Activated effector memory CD4-positive, alpha-beta T cell treated with anti-CD3 and anti-CD28 coated beads, Interleukin-2, amount 50 U/mL, for 16 hours (primary cell): ENCODE results near the gene PDZD2.
A peak's percentile ranks its signal among the peaks of the same experiment; 100 is the strongest.

Experiments used
- DNase-seq: peaks from one replicate; pipeline ENCODE4 v3.0.0-alpha.2; 2020

Gene PDZD2

DNA sequence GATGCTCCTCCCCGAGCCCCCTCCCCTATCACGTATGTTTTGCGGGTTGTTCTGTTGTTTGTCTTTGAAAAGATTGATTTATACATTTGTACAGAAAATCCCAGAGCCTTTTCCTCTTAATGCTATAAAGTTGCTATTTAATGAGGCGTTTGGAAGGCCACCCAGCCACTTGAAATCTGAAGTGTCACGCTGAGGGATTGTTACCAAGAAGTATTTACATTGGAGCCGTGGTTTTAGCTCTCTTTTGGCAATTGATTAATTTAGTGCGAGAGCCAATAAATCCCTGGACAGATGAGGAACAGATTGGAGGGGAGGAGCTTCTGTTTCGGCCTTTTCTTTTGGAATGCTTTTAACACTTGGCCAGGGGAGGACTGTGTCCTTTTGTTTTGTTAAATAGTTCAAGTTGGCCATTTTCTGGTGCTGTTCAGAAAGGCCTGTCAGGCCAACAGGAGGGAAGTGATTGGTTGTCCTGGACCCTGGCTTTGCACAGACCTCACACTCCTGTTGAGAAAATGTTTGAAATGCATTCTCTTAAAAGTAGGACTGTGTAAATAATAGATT is 250.2 kb downstream of the PDZD2 start:
- no peak for DNase-seq

DNA sequence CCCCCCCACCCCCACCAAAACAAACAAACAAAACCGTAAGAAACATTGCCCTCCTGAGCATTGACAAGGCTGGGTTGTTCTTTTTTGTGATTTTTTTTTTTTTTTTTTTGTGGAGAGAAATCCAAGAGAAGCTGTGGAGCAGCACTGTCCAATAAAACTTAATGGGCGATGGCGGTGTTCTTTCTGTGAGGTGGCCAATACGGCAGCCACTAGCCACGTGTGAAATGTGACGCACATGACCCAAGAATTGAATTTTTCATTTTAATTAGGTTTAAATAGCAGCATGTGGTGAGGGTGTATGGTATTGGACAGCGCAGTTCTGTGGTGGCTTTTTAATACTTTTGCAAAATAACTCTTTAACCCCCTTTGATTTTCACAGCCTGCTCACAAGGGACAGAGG is 251.1 kb downstream of the PDZD2 start:
- DNase-seq, result no peak

DNA sequence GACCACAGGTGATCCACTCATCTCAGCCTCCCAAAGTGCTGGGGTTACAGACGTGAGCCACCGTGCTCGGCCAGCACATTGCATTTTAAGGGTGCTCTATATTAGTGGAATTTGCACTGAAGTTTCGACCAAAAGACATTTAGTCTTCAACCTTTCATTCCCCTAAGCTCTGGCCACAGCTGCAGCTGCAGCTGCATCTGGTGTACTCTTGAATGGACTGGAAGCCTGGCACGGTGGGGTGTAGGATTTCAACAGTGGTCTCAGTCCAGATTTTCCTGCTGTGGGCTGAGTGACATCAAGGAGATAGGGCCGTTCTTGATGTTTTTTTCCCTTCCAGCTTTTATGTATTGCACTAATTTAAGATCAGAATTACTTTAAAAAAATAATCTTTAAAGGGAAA is 255.2 kb downstream of the PDZD2 start:
- no peak for DNase-seq

DNA sequence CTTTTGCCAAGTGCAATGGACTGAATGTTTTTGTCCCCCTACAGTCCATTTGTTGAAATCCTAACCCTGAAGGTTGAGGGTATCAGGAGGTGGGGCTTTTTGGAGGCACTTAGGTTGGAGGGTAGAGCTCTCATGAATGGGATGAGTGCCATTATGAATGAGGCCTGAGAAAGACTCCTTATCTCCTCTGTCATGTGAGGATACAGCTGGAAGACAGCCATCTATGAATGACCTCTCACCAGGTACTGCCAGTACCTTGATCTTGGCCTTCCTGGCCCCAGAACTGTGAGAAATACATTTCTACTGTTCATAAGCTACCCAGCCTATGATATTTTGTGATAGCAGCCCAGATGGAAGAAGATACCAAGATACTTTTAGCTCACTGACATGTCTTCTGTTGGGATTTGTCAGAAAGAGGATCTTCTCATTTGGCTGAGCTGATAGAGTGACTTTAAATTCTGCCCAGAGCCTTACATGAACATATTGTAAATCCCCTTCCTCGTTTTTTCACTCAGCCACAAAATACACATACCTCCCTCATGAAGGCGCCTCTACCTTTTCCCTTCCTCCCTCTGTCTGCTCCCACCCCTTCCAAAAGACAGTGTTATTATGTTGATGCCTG is 256.4 kb downstream of the PDZD2 start:
- no peak for DNase-seq

DNA sequence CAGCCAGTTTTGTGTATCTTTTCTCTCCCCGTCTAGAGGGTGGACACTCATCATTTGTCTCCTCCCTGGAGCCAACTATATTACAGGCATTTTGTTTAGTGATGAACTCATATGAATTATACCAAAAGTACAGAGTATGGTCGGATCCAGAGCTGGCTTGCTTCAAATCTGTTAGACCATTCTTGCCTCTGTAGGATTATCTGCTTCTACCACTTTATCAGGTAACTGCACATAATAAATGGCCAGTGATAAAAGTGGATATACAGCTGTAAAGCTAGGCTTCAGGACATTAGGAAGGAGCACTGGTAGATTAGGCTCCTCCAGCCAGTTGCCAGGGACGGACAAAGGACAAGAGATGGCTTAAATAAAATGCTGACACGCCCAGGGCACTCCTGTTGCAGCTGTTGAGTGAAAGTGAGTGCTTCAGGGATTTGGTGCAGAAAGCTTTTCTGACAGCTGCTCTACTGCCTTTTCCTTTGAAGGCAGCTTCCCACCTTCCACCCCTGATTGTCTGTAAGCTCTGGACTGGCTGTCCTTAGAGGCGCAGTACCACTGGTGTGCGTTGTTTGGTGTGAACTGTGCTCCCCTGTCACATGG is 259.2 kb downstream of the PDZD2 start:
- DNase-seq, result no peak

DNA sequence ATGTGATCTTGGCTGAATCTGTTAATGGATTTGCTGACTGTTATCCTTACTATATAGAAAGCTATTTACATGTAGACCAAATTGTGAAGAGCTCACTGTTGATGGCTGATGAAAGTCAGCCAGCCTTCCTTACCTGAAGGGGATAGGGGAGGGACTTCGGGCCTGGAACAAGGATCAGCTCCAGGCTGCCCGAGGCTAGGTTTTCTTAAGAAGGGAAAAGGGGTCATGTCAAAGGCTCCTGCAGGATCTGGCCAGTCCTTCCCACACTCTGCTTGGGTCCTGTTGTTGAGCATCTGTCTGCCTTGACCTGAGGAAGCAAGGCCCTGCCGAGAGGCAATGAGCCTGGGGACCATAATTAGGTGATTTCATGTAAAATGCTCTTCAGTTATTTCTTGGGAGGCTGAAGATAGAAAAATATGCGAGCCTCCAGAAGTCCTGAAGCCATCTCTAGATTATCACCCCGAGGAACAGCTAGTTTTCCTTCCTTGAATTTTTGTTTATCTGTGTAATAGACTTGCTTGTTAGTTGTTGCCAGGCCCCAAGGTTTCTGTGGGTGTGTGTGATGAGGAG is 261.4 kb downstream of the PDZD2 start:
- DNase-seq, result no peak

DNA sequence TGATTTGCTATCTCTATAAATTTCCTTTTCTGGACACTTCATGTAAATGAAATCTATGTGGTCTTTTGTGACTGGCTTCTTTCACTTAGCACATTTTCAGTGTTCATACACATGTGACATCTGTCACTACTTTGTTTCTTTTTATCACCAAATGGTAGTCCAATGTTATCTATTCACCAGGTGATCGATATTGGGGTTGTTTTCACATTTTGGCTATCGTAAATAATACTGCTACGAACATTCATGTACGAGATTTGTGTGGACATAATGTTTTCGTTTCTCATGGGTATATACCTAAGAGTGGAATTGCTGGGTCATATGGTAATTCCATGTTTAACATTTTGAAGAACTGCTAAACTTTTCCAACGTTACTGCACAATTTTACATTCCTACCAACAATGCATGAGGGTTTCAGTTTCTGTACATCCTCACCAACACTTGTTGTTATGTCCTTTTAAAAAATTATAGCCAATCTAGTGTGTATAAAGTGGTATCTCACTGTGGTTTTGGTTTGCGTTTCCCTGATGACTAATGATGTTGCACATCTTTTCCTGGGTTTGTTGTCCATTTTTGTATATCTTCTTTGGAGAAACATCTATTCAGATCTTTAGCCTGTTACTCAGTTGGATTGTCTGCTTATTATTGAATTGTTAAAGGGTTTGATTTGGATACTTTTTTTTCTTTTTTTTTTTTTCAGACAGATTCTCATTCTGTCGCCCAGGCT is 263.0 kb downstream of the PDZD2 start:
- DNase-seq, result no peak

DNA sequence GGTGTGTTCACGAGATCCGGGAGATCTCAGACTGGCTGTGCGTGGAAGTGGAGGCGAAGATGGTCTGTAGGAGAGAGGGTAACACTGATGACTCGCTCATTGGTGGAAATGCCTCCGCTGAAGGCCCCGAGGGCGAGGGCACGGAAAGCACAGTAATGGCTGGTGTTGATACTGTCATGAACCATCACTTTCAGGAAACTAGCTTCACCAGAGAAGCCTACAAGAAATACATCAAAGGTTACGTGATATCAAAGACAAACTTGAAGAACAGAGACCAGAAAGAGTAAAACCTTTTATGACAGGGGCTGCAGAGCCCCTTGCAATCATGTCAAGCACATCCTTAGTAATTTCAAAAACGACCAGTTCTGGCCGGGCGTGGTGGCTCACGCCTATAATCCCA is 269.5 kb downstream of the PDZD2 start:
- DNase-seq, result no peak

DNA sequence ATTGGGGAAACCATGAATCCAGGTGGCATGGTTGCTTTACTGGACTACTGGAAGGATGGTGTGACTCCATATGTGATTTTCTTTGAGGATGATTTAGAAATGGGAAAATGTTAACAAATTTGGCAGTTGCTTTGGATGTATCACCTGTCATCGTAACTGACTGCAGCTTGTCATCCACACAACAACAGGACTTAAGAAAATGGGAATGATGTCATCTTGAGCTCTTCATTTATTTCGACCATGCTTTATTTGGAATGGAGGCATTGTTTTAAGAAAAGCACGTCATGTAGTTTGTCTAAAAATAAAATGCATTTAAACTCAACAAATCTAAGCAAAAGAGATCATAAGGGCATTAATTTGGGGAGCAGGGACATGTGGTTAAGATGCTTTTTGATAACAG is 270.1 kb downstream of the PDZD2 start:
- no peak for DNase-seq

DNA sequence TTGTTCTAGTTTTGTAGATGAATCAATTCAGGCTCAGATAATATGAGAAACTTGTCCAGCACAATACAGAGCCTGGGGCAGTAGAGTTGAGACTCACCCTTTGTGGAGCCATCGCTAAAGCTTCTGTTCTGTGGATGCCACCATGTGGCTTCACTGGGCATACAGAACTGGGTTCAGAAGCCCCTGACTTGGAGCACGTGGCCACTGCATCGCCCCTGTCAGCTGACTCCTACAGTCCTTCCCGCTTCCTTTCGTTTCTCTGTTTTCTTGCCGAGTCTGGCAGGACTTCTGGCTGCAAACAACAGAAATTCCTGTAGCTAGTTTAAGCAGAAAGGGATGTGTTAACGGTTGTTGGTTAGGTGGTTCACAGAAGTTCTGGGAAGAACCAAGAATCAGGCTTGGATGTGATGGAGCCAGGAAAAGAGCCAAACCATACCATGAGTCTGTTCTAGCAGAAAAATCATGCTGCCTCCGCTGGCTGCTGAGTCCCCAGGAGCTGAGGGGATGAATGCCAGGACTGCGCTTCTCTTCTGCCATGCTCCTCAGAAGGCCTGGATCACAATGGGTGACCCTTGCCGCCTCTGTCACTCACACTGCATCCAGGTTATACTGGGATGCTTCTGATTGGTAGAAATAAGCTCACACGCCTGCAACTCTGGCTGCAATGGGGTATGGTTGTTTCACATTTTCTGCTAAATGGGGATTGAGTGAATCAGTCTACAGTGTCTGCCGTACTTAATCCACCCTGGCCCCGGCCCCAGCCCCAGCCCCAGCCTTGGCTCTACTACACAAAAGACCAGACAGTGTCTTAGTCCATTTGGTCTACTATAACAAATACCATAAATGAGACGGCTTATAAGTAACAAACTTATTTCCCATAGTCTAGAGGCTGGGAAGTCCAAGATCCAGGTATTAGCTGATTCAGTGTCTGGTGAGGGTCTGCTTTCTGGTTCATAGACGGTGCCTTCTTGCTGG is 272.6 kb downstream of the PDZD2 start:
- DNase-seq, result peak; percentile 52

DNA sequence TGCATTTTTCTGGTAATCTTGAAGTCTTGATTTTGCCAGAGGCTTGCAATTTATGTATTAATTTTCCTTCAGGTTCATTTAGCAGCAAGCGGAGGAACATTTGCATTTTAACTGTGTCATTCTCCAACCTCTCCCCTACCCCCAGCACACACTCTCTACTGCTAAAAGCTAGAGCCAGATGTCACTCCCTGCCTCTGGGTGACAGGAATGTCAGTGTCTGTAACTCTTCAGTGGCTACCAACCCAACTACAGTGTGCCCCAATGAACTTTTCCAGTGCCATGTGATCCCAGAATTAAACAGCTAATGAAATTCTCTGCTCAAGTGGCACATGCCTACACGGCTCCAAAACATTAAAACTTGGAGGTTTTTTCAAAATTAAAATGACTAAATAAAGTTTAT is 274.9 kb downstream of the PDZD2 start:
- peak; percentile 24 for DNase-seq

DNA sequence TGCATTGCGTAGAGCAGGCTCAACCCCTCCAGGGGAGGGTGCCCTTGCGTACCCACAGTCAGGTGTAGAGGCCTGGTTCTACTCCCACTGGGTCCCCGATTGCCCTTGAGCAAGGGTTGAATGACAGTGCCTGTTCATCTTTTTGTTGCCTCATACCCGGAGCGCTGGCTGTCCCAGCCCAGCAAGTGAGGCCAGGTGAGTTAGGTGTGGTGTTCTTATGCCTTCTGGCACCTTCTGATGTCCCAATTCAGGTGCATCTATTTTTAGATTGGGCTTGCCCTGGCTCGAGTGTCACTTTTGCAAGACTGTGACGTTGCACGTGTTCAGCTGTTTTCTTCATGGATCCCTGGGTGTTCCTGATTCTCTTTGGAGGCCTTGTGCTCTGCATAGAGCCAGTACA is 277.4 kb downstream of the PDZD2 start:
- no peak for DNase-seq

DNA sequence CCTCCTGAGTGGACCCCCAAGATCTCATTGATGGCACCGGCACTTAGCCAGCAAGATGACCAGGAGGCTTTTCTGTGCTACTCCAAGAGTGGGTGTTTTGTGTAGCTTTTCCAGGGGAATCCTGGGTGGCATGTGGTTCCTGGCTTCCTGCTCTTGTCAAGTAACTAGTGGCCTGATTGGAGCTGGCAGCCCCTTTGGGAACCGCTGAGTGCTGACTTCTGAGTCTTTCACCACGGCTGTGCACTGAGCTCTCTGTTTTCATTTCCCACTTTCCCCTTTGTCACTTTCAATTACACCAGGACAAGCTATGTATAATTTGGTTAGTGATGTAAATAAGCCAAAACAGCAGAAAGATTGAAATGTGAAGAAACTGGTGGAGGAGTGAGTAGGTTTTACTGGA is 279.8 kb downstream of the PDZD2 start:
- no peak for DNase-seq

DNA sequence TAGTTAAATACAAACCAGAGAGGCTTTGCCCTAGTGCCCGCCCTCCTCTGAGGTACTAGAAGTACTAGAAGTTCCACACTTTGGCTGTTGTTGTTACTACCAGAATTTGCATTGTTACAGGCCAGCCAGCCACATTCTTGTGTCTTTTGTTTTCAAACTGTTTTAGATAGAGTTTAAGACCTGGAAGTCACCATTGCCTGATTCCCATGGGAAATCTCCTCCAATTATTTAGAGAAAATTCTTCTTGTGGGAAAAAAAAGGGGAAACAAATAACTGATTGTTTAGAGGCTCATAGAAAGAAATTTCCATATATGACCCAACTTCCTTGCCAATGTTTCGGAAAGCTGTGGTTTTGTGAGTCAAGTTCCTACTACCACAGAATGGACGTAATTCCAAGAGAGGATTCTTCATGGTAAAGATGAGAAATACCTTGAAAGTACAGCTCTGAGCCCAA is 282.9 kb downstream of the PDZD2 start:
- no peak for DNase-seq

DNA sequence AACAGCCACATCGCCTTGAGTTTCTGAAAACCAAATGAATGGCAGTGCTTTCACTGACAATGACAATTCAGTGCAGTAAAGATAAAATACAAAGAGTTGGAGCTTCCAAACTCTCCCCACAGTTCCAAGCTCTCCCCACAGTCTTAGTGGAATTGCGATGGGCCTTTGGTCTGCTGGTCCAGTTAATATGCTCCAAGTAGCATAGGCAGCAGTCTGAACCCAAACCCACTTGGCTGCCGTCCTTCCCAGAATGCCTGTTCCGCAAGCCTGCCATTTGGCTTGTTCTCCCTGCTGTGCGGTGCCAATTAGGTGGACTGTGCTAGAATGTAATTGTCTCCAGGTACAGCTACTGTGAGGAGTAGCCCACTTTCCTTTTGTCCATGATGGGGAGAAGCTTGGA is 285.1 kb downstream of the PDZD2 start:
- DNase-seq, result no peak

DNA sequence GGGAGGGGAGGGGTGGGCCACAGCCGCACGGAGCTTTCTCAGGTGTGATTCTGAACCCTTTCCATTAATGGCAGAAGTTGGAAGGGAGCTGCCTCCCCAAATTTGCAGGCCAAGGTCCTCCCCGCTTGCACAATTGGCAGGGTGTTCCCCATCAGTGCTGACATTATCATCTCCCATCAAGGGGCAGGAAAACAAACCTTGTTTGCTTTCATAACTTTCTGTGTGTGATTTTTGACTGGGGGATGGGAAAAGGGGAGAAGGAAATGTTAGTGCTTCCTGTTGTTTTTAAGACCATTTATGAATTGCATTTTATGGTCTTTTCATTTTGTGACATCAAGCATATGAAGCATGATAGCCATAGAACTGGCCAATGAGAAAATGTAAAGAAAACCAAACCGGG is 292.9 kb downstream of the PDZD2 start:
- DNase-seq, result no peak

DNA sequence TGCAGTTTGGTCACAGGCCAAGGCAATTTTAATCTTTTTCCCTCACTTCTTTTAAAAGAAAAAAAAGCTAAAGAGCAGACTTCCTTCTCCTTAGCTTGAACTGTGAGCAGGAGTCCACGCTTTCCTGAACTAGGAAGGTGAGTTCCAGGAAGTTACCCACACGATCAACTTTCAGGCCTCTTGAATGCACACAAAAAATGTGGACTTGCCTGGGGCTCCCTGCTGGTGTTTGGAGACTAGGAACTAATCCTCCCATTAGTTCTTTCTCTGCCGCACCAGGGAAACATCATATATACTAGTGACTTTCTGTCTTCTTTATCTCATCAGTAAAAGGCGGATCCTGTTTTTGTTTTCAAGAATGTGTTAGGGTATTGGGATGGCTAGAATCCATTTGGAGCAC is 295.2 kb downstream of the PDZD2 start:
- no peak for DNase-seq

DNA sequence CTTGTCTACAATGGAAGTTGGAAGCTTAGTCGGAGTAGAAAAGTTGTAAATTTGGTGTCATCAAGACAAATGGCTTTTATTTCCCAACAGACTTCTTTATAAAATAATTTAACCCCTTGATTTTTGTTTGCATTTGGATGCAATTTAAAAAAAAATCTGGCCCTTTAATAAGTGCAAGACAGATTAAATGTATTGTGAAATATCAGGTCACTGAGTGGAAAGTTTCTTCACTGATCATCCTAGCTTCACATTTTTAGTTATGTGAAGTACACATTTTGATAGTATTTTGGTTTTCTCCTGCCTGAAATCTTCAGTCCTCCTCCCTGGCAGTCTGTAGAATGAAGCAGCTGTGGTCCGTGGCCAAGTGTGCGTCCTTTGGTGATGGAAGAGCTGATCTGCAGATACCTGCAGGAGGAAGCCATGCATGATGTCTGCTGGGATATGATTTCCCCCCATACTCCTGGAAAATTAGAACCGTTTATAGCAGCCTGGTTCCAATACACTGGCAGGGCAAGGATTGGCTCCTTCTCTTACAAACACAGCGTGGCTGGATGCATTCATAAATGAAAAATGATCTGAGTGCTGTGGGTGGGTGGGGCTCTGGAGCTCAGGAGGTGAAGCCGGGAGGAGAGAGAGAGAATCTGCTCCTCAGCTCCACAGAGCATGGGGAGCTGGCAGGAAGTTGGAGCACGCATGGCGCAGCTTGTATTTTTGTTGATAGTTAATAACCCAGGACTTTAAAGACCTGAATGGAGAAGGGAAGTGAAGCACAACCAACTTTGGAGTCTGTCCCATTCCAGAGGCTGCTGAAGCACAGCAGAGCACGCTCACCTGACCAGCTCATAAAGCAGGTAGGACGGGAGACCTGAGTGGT is 296.8 kb downstream of the PDZD2 start:
- DNase-seq, result no peak

DNA sequence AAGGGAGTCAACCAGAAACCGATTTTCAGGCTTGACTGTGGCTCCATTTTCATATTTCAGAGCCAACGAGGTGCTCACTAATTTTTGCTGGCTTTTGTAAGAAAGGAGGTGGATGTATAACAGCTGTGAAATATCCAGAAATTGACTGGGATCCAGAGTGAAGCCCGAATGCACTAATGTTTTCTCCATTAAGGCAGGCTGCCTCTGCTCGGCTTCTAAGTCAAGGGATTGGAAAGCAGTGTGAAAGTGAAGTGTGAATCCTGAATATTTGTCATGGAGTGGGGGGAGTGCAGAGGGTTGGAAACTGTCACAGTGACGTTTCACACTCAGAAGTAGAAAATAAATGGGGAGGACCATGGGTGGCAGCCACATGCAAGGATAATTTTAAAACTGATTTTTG is 297.8 kb downstream of the PDZD2 start:
- no peak for DNase-seq

DNA sequence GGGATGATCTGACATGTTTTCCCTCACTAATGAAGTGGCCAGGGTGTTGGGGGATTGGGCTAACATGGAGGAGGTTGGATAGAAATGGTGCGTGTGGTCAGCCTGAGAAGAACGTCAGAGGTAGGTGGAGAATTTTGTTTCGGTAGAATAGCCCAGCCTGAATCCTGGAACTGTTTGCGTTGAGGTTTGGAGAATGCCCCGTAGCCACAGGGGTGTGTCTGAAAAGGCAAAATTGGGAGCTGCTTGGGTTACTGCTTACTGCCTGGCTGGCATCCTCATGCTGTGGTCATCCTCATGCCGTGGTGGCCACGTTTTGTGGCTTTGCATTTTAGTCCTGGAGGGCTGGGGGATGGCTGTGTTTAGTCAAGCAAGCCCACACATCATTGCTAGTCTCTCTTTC is 298.3 kb downstream of the PDZD2 start:
- no peak for DNase-seq

DNA sequence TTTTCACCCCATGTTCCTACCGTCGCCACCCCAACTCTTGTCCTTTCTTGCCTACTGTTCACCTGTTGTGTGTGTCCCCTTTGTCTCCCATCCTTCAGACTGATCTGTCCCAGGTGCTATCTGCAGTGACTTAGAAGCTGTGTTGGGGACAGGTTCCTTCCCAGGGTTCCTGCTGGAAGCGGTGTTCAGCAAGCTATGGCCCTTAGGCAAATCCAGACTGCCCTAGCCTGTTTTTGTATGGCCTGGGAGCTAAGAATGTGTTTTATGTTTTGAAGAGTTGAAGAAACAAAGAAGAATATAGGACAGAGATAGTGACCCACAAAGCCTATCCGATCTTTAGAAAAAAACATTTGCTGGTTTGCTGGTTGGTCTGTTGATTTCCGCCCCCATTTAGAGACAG is 298.8 kb downstream of the PDZD2 start:
- DNase-seq, result no peak

DNA sequence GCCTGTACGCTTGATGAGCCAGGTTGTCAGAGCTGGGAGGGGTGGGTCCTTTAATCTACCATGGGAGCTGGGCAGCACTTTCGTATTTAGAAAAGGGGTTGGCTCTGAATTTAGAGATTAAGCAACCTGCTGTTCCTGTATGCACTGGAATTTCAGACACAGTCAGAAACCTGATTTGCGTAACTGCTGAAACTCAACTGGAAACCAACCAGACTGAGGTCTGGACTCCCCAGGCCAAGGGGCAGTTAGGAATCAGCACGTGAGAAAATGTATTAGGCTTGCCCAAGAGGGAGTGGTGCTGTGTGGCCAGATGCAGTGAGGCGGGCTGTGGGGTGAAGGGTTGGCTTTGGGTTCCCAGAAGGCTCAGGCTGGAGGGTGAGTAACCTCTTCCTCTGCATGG is 300.2 kb downstream of the PDZD2 start:
- DNase-seq, result no peak
